Tibial nerve (tissue), 4 donors: ENCODE measurements around the gene CASS4. TPM values are rescaled to one million over a fixed set of nuclear protein-coding genes. Genes with fewer than 3 reads are reported as not detected.

ENCODE experiments used
- DNase-seq, 2 donors: peaks; one replicate each; pipeline ENCODE4 v3.0.0-alpha.2; 2019; ENCODE audit warnings: low spot score in 2 of 2
- H3K27ac ChIP-seq, 4 donors: fragments of 200-600 bp; sonication (generic) in 3 of 4; one replicate each; pipeline ENCODE4 v1.5.1; 2017 to 2019; ENCODE audit warnings: mild to moderate bottlenecking in 1 of 4
- H3K27me3 ChIP-seq, 2 donors: fragments of 200-600 bp; sonication (generic) in 1 of 2; one replicate each; pipeline versions ENCODE4 v1.5.1 to v1.6.0; 2017 to 2019
- H3K36me3 ChIP-seq, 3 donors: fragments of 200-600 bp; sonication (generic); one replicate each; pipeline ENCODE4 v1.5.1; 2018 to 2019
- H3K4me1 ChIP-seq, 4 donors: fragments of 200-600 bp; sonication (generic) in 3 of 4; one replicate each; pipeline ENCODE4 v1.5.1; 2017 to 2019
- H3K4me3 ChIP-seq, 4 donors: fragments of 200-600 bp; sonication (generic) in 3 of 4; one replicate each; pipeline ENCODE4 v1.5.1; 2017 to 2019; ENCODE audit warnings: mild to moderate bottlenecking in 1 of 4, moderate library complexity in 1 of 4
- H3K9me3 ChIP-seq, 4 donors: fragments of 200-600 bp; sonication (generic) in 3 of 4; one replicate each; pipeline ENCODE4 v1.5.1; 2017 to 2019
- EP300 ChIP-seq, 2 donors: sonication (generic); formaldehyde crosslinking; IDR thresholded peaks; one replicate each; pipeline ENCODE4 v1.6.1; 2017; ENCODE audit warnings: antibody characterized with exemption in 2 of 2, mild to moderate bottlenecking in 1 of 2
- POLR2A ChIP-seq, 2 donors: fragments of 450-650 bp; IDR thresholded peaks; one replicate each; pipeline ENCODE4 v1.6.1; 2017; ENCODE audit warnings: antibody characterized with exemption in 2 of 2, mild to moderate bottlenecking in 2 of 2, moderate library complexity in 2 of 2
- WGBS, 2 donors: methylation state at CpG; one replicate each; pipeline ENCODE4 v1.1.5; 2018; 5-methylcytosine and 5-hydroxymethylcytosine counted together
- total RNA-seq, 4 donors: library from RNA; depleted of rRNA; stranded (reverse); fragments of >200 nt; gene quantifications; one replicate each; pipeline ENCODE4 v1.1.0, GENCODE V29; 2016
- TF ChIP-seq, protein P1 (sequence below), 5 experiments: fragments of 200-600 bp in 3 of 5; fragments of 450-650 bp in 2 of 5; sonication (generic) in 3 of 5; IDR thresholded peaks; one replicate each; pipeline ENCODE4 v1.5.1; 2016 to 2019; ENCODE audit warnings: antibody characterized with exemption in 5 of 5, mild to moderate bottlenecking in 3 of 5, moderate library complexity in 2 of 5

The CASS4 gene
- total RNA-seq, 4 donors from 2014 or later: 2.0 to 7.5 (median 3.6) TPM

DNA sequence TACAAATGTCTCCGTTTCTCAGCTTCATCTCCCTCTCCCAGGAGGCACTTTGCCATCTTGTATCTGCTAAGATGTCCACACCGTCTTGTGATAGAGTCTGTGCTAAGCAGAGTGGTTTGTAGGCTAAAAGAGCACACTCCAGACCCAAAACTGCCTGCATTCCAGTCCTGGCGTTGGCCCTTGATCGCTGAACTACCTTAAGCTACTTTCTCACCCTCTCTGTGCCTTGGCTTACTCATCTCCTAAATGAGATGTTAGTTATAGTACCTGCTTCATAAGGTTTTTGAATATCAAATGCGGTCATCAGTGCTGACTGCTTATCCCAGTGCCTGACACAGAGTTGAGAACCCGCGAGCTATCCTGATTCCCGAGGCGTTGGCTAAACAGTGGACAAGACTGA lies 14.0 kb downstream of the CASS4 start:
- Histone ChIP-seq H3K4me1 (peaks cover 0 to 9% (median 1%) of the 10 kb centered on the region in 4 donors), H3K4me3 (no peak overlapping the region), H3K36me3 (no peaks in the 10 kb centered on the region), H3K27ac (no peak overlapping the region), H3K27me3 (no peaks in the 10 kb centered on the region), H3K9me3 (no peaks in the 10 kb centered on the region)
- DNase-seq: no peak
- WGBS, 2 donors: 81 to 84% methylated on average over 9 of the region's 9 CpGs
- TF ChIP-seq, protein P1, sequence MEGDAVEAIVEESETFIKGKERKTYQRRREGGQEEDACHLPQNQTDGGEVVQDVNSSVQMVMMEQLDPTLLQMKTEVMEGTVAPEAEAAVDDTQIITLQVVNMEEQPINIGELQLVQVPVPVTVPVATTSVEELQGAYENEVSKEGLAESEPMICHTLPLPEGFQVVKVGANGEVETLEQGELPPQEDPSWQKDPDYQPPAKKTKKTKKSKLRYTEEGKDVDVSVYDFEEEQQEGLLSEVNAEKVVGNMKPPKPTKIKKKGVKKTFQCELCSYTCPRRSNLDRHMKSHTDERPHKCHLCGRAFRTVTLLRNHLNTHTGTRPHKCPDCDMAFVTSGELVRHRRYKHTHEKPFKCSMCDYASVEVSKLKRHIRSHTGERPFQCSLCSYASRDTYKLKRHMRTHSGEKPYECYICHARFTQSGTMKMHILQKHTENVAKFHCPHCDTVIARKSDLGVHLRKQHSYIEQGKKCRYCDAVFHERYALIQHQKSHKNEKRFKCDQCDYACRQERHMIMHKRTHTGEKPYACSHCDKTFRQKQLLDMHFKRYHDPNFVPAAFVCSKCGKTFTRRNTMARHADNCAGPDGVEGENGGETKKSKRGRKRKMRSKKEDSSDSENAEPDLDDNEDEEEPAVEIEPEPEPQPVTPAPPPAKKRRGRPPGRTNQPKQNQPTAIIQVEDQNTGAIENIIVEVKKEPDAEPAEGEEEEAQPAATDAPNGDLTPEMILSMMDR (IDR thresholded peaks at IDR 0.05): no peak
- TF ChIP-seq POLR2A (IDR thresholded peaks at IDR 0.05): no peak
- TF ChIP-seq EP300 (IDR thresholded peaks at IDR 0.05): no peak

DNA sequence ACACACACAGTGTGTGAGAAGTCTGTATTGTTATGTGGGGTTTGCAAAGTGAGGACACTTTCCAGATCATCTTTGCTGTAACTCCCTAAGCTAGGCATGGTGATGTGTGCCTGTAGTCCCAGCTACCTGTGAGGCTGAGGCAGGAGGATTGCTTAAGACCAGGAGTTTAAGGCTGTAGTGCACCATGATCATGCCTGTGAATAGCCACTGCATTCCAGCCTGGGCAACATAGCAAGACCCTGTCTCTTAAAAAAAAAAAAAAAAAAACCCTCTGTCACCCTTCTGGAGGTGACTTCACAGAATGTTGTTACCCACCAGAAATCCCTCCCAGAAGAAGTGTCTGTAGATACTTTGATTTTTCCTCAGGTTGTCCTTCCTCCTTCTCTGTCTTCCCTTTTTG lies 14.9 kb downstream of the CASS4 start:
- Histone ChIP-seq H3K4me1 (peaks cover 0 to 9% (median under 1%) of the 10 kb centered on the region in 4 donors), H3K4me3 (no peak overlapping the region), H3K9me3 (no peaks in the 10 kb centered on the region), H3K27me3 (no peaks in the 10 kb centered on the region), H3K36me3 (no peaks in the 10 kb centered on the region), H3K27ac (no peak overlapping the region)
- TF ChIP-seq EP300 (IDR thresholded peaks at IDR 0.05) (no peak), POLR2A (IDR thresholded peaks at IDR 0.05) (no peak)
- TF ChIP-seq, protein P1 (IDR thresholded peaks at IDR 0.05): no peak
- DNase-seq: no peak

DNA sequence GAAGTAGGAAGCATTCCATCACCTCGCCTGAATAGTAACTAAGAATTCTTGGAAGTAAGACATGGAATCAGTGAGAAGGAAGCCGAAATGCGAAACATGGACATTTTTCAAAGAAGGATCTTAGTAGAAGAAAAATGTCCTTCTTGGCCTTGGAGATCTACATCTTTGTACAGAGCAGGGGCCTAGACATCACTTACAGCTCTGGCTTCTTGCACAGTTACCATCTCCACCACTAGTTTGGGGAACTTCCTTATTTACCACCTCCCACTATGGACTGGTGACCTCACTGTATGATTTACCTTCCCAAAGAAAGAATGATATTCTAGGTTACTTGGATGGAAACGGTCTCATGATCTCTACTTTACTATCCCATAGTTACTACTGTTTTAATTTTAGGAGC lies 15.7 kb downstream of the CASS4 start:
- no peaks in the 10 kb centered on the region for H3K36me3 ChIP-seq
- H3K4me1 ChIP-seq: peaks cover 0 to 4% (median 0%) of the 10 kb centered on the region in 4 donors
- no peak for DNase-seq
- TF ChIP-seq POLR2A (IDR thresholded peaks at IDR 0.05) (no peak), EP300 (IDR thresholded peaks at IDR 0.05) (no peak)
- TF ChIP-seq, protein P1 (IDR thresholded peaks at IDR 0.05): no peak
- no peaks in the 10 kb centered on the region for H3K9me3 ChIP-seq
- no peak overlapping the region for H3K4me3 ChIP-seq
- no peaks in the 10 kb centered on the region for H3K27me3 ChIP-seq
- no peak overlapping the region for H3K27ac ChIP-seq
- WGBS, 2 donors: 82 to 87% methylated on average over 4 of the region's 4 CpGs

DNA sequence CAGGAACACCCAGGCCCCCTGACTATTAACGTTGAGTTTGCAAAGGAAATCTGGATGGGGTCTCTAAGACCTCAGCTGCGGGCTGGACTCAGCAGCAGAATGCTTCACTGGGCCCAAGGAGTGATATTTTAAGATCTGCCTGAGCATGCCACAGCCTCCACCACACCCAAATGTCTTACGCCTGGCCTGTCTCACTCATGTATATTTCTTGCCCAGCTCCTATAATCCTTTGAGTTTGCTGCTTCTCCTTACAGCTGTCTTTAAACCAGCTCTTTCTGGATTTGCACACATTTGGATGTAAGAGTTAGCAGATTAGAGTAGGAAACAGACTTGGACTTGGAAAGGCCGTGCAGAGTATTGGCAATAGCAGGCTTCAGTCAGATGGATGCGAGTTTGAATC lies 16.4 kb downstream of the CASS4 start:
- DNase-seq: no peak
- no peaks in the 10 kb centered on the region for H3K9me3 ChIP-seq
- no peak for TF ChIP-seq POLR2A (IDR thresholded peaks at IDR 0.05)
- TF ChIP-seq, protein P1 (IDR thresholded peaks at IDR 0.05): no peak
- no peak for TF ChIP-seq EP300 (IDR thresholded peaks at IDR 0.05)
- no peak overlapping the region for H3K27ac ChIP-seq
- WGBS, 2 donors: 80 to 96% methylated on average over 5 of the region's 5 CpGs
- H3K36me3 ChIP-seq: no peaks in the 10 kb centered on the region
- no peak overlapping the region for H3K4me3 ChIP-seq
- no peaks in the 10 kb centered on the region for H3K27me3 ChIP-seq
- no peaks in the 10 kb centered on the region for H3K4me1 ChIP-seq

DNA sequence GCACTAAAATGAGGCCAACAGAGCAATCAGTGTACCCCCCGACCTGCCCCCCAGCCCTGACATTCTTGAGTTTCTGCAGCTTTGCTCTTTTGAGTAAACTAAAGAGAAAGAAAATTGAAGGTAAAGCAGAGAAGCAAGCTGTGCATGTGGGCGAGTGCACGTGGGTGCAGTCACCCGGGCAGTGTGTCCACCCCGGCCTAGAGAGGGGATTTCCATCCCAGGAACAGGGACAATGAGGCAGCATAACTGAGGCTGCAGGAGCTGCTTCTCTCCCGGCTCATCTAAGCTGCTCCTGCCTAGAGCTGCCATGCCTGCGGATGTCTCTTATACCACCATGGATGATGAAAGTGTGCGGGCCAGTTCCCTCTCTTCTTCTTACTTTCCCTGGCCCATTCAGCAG lies 16.8 kb downstream of the CASS4 start:
- Histone ChIP-seq H3K4me1 (no peaks in the 10 kb centered on the region), H3K4me3 (no peak overlapping the region), H3K9me3 (no peaks in the 10 kb centered on the region), H3K27ac (no peak overlapping the region), H3K27me3 (no peaks in the 10 kb centered on the region), H3K36me3 (no peaks in the 10 kb centered on the region)
- TF ChIP-seq EP300 (IDR thresholded peaks at IDR 0.05) (no peak), POLR2A (IDR thresholded peaks at IDR 0.05) (no peak)
- TF ChIP-seq, protein P1 (IDR thresholded peaks at IDR 0.05): no peak
- DNase-seq: no peak
- WGBS, 2 donors: 73 to 74% methylated on average over 8 of the region's 8 CpGs
